Muscle of arm (tissue), 12 donors: Measurements from ENCODE around the gene EXOC6B. TPM values are rescaled to one million over a fixed set of nuclear protein-coding genes. Genes with fewer than 3 reads are reported as not detected.
"Not testable (repeated sequence)": the region's sequence is repeated elsewhere in the genome, so short reads cannot be mapped to it uniquely, and the experiment has no call there.

ENCODE experiments used
- DNase-seq: peaks from one replicate; pipeline ENCODE4 v3.0.0-alpha.2; 2013
- polyA plus RNA-seq, 12 donors: library from polyadenylated mRNA; unstranded; fragments of 120-200 nt; gene quantifications; one replicate each; pipeline ENCODE4 v1.2.1, GENCODE V29; 2013; ENCODE audit not compliant: insufficient read length in 12 of 12

EXOC6B gene
- polyA plus RNA-seq, 12 donors: 7.4 to 22.0 (median 12.3) TPM; not detected in 1

DNA sequence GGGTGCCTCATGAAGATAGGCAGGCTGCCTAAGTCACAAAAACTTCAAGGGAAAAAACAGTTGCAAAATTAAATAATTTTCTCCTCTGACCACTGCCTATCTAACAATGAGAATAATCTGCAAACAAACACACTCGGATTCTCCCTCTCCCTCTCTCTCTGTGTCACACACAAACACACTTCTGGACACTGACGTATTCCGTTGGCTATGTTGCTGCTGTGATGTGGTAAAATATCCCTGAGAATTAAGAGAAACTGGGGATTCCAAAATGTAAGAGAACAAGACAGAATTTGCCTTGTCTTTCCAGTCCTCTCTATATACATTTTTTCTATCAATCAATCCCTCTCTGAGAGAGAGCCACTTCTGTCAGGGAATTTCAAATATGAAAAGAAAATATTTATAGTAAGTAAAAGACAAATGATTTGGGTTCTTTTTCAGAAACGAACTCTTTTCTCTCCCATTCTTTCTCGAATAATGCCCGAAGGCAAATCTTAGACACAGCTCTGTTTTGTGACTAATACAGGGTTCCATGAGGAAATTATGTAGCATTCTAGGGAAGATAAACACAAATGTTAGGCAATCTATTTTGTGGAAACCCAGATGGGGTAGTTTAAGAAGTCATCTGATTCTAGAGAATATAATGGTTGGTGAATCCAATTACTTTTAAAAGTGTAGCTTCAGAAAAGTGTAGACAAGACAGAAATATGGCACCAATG is 367.9 kb downstream of the EXOC6B start:
- peak; percentile 7 for DNase-seq

DNA sequence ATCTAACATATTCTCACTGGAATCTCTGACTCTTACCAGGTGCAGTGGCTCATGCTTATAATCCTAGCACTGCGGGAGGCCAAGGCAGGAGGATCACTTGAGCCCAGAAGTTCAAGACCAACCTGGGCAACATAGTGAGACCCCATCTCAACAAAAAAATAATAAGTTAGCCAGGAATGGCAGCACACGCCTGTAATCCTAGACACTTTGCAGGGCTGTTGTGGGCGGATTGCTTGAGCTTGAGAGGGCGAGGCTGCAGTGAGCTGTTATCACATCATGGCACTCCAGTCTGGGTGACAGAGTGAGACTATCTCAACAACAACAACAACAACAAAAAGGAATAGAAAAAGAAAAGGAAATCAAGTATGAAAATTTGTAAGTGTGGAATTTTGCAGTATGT is 371.6 kb downstream of the EXOC6B start:
- DNase-seq: no peak

DNA sequence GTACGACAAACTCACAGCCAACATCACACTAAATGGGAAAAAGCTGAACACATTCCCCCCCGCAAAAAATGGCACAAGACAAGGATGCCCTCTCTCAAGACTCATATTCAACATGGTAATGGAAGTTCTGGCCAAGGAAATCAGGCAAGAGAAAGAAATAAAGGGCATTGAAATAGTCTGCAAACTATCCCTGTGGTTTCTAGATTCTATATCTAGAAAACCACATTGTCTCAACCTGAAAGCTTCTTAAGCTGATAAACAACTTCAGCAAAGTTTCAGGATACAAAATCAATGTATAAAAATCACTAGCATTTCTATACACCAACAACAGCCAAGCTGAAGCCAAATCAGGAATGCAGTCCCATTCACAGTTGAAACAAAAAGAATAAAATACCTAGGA is 383.6 kb downstream of the EXOC6B start:
- no peak for DNase-seq

DNA sequence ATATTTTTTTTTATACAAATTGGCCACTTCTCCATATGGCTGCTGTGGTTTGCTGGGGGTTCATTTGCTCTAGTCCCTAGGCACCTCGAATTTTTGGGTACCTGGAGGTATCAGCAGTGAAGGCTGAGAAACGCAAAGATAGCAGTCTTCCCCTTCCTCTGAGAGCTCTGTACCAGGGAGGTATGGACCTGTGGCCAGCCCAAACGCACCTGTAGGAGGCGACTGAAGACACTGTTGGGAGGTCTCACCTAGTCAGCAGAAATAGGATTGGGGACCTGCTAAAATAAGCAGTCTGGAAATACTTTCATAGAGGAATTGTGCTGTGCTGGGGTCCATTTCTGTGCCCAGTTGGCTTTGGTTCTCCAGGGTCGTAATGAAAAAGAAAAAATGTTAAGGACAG is 385.9 kb downstream of the EXOC6B start:
- no peak for DNase-seq

DNA sequence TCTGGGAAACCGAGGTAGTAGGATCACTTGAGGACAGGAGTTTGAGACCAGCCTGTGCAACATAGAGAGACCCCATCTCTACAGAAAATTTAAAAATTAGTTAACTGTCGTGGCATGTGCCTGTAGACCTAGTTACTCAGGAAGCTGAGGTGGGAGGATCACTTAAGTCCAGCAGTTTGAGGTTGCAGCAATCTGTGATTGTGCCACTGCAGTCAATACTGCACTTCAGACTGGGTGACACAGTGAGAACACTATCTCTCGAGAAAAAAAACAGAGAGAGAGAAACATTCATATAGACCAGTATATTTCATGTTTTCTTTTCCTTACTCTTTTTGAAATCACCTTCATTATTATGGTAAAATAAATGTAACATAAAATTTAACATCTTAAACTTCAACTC is 387.5 kb downstream of the EXOC6B start:
- no peak for DNase-seq

DNA sequence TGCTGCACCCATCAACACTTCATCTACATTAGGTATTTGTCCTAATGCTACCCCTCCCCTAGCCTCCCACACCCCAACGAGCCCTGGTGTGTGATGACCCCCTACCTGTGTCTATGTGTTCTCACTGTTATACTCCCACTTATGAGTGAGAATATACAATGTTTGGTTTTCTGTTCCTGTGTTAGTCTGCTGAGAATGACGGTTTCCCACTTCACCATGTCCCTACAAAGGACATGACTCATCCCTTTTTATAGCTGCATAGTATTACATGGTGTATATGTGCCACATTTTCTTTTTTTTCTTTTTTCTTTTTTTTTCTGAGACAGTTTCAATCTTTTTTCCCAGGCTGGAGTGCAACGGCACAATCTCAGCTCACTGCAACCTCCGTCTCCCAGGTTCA is 394.1 kb downstream of the EXOC6B start:
- no peak for DNase-seq

DNA sequence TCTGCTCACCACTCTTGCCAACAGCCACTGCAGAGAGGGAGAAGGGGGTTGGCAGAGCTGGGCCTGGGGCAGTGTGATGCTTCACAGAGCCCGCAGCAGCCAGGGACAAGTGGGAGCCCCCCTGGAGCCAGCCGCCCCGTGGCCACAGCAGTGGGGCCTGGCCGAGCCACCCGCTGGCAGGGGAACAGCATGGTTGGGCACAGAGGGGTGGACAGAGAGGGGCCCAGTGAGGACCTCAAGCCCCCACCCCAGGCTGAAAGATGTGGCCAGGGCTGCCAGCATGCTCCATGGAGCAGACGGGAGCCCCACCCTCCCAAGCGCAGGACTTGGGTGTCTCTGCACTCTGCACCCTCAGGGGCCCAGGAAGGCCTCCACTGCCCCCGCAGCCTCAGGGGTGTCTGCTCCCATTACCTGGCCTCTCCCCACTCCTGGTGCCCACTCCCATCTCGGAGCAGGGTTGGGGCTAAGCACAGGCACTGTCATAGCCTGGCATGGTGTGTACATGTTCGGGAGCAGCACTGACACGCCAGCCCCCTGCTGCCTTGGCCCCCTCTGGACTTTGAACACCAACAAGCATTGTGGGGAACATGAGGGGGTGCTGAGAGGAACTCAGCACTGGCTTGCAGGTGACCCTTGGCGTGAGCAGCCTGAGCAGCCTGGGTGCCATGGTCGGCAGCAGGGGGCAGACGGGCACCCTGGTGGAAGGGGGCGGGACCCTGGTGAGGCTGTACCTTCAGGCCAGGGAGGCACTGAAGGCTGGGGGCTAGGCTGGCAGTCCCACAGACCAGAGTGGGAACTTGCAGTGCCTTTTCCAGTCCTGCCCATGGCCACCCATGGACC is 398.6 kb downstream of the EXOC6B start:
- DNase-seq: no peak

DNA sequence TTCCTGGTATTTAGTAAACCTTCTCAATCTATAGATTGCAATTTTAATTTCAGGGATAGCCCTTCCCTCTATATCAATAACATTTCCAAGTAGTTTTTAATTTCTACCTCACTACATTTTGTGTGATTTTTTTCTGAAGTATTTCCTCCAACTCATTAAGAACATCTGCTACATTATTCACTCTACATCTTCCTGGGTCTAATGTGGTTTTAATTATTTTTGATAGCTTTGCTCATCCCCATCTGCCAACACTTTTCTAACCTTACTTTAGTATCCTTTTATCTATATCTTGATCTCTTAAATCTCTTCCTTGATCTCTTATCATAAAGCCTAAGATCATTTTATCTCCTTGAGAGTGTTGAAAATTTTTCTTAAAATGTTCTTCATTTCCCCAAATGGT is 399.8 kb downstream of the EXOC6B start:
- DNase-seq: no peak

DNA sequence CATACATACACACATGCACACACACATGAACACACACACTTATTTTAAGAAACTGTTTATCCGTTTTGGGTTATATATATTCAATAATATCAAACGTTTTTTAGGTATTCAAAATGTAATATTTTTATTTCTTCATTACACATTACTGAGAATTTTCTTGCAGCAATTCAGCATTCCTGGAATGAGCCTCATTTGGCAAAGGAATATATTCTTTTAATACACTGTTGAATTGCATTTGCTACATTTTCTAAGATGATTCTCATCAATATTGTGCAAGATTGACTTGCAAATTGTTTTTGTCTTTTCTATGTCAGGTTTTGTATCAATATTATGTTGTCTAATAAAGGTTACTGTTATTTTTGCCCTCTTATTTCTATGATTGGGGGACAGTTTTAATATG is 402.1 kb downstream of the EXOC6B start:
- peak; percentile 18 for DNase-seq

DNA sequence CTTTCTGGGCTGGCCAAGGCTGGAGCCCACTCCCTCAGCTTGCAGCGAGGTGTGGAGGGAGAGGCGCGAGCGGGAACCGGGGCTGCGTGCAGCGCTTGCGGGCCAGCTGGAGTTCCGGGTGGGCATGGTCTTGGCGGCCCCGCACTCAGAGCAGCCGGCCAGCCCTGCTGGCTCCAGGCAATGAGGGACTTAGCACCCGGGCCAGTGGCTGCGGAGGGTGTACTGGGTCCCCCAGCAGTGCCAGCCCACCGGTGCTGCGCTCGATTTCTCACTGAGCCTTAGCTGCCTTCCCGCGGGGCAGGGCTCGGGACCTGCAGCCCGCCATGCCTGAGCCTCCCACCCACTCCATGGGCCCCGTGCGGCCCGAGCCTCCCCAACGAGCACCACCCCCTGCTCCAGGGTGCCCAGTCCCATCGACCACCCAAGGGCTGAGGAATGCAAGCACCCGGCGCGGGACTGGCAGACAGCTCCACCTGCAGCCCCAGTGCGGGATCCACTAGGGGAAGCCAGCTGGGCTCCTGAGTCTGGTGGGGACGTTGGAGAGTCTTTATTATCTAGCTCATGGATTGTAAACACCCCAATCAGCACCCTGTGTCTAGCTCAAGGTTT is 404.0 kb downstream of the EXOC6B start:
- DNase-seq: not testable (repeated sequence)

DNA sequence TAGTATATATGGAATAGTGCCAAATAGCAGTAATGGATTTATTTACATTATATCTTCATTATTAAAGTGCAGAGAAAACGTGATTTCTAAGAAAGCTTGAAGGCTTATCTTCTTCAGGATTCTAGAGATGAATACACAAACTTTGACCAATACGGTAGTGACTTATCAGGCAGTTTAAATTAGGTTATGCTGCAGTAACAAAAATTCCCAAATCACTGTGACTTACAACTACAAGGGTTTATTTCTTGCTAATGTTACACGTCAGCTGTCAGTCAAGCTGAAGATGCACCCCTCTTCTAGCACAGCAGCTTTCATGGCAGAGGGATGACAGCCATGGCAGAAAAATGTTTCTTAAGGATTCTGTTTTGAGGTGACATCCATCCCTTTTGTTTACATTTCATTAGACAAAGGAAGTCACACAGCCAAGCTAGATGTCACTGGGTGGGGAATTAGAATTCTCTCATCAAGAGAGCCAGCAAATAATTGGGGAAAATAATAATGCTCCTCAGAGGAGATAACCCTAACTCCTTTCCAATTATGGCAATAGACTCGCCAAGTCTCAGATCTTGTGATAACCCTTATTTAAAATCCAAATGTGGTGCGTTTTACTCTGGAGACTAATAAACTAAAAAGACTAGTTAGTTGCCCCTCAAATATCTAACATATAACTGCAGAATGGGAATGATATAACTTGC is 409.9 kb downstream of the EXOC6B start:
- peak; percentile 37 for DNase-seq

DNA sequence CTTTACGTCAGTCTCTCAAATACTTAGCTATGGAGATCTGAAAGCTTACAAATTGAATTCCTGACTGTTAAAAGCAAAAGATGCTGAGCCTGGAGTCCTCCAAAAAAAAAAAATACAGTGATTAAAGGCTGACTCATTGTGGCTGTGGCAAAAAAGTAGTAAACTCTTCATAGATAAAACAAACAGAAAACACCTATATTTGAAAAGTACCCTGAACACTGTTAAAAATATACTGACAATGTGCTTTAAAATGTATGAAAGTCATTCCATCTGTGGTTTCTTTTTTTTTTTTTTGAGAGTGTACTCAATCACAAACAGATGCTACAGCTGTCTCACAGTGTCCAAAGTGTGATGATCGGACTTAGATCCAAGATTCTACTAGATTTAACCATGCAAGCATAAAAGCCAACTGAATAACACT is 410.6 kb downstream of the EXOC6B start:
- peak; percentile 77 for DNase-seq

DNA sequence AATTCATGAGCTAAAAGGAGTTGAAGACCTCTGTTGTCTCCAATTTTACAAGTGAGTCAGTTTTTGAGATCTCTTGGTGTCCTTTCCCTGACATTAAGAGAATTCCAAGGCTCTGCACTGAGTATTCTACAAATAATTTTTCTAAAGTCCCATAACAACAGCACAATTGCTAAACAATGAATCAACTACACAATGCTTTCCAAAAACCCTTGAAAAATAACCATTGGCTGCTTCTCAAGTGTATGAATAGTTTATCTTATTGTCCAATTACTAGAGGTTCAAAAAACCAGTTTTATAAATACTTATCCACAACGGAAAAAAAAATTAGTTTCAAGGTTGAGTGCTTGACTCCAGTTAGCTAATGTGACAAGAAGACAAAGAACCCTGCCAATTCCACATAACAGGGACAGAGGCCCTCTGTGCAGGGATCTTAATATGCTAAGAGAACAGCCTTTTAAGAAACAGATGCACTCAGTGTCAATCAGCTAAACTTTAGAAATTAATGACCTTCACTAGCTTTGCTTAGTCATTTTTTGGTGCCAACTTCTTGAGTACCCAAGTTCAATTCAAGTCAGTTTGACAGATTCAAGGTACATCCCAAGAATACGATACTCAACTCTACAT is 411.6 kb downstream of the EXOC6B start:
- peak; percentile 75 for DNase-seq

DNA sequence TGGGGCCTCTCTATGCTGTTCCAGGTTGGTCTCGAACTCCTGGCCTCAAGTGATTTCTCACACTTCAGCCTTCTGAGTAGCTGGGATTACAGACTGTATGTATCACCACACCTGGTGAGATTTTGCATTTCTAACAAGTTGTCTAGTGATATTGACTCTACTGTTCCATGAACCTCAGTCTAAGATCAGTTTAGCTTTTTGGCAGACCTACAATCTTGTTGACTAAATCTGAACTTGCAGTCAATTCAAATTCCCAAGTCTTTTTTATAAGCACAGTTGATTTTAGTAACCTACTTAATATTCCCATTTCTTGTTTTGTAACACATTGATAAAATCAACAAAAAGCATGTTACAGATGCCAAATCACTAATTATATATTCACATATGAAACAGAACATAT is 412.1 kb downstream of the EXOC6B start:
- peak; percentile 49 for DNase-seq

DNA sequence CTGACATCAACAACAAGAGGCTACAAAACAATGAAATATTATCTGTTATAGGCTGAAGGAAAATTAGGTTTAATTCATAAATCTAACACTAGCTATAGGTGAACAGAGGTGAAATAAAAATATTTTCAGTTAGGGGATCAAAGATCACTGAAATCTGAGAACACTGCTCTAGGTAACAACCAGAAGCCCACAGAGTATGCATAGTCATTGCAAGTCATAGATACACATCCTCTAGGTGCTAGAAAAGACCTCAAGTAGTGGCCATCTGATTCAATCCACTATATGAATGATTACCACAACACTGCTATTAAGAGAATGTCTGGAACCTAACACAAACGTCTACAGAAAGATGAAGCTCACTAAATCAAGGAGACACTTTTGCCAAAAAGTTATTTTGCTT is 413.6 kb downstream of the EXOC6B start:
- DNase-seq: no peak

DNA sequence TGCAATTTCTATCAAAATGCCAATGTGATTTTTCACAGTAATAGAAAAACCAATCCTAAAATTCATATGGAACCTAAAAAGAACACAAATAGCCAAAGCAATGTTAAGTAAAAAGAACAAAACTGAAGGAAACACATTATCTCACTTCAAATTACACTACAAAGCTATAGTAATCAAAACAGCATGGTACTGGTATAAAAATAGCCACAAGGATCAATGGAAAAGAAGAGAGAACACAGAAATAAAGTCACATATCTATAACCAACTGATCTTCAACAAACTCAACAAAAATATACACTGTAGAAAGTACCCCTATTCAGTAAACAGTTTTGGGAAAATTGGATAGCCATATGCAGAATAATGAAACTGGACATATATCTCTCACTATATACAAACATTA is 426.0 kb downstream of the EXOC6B start:
- no peak for DNase-seq

DNA sequence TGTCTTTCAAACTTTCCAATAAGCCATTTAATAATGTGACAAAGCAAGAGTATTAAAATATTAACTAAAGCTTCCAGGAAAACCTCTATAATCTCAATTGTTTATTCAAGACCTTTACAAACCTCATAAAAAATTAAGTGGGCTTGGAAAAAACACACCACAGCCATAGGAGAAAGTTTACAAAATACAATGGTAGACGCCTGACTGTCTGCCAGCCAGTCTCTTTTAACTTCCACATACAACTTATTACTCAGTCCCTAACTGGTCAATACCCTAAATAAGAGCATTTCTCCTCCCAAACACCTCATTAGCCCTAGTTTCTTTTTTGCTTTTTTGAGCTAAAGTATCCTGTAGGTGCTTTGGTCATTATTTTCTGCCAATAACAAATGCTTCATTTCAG is 430.7 kb downstream of the EXOC6B start:
- DNase-seq: no peak

DNA sequence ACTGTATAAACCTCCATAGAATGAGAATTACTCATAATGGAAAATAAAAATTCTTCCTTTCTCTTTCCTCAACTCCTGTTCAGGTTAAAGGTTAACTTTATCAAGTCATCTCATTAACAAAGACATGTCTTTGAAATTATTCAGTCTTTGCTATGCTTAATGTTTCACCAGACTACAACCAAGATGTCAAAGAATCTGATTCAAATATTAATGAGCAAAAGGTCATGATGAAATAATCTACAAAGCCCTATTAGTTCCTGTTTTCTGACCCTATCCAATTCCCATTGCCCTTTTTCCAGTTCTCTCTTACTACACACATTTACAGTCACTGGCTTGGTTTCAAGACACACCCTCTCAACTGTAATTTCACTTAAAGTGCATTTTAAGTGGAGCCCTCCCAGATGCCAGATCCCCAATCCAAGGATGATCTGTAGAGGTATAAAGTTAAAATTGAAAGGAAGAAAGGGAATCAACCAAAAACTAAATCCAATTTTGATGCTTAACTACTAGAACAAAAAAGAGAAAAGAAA is 431.2 kb downstream of the EXOC6B start:
- no peak for DNase-seq

DNA sequence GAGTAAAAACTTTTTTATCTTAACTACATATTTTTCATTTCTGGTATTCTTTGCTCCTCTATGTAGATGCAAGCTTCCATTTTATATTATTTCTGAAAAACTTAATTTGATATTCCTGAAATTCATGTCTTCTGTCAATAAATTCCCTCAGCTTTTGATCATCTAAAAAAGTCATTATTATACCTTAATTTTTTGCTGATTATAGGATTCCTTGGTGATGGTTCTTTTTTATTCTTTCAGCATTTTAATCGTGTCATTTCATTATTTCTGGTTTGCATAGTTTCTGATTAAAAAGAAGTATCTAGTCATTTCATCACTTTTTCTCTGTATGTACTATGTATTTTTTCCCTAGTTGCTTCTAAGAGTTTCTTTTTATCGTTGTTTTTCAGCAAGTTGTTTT is 436.4 kb downstream of the EXOC6B start:
- DNase-seq: no peak

DNA sequence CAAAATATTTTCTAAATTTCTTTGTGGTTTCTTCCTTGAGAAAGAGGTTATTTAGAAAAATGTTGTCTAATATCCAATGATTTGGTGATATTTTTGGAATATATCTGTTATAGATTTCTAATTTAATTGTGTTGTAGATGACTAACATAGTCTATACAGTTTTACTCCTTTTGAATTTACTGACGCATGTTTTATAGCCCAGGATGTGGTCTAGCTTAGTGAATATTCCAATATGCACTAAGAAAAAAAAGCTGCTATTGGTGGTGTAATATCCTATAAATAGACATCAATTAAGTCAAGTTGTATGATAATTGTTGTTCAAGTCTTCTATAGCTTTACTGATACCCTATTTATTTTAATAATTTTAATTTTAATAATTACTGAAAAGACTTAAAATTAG is 437.6 kb downstream of the EXOC6B start:
- no peak for DNase-seq

DNA sequence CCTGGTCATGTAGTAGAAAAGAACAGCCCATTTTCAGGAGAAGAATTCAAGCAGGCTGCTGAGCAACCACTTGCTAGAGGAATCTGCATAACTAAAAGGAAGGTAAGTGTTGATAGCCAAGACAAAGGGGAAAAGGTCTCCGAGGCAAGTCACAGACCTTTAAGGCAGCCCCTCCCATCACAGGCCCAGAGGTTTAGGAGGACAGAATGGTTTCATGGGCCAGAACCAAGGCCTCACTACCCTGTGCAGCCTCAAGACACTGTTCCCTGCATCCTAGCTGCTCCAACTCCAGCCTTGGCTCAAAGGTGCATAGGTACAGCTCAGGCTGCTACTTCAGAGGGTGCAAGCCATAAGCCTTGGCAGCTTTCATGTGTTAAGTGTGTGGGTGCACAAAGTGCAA is 439.5 kb downstream of the EXOC6B start:
- no peak for DNase-seq
